ENCODE results near the gene SEMA6B. TPM values are rescaled to one million over a fixed set of nuclear protein-coding genes. Genes with fewer than 3 reads are reported as not detected.

The SEMA6B gene
- total and polyA plus RNA-seq, 10 donors = 5.5 to 85.0 (median 46.5) TPM

DNA sequence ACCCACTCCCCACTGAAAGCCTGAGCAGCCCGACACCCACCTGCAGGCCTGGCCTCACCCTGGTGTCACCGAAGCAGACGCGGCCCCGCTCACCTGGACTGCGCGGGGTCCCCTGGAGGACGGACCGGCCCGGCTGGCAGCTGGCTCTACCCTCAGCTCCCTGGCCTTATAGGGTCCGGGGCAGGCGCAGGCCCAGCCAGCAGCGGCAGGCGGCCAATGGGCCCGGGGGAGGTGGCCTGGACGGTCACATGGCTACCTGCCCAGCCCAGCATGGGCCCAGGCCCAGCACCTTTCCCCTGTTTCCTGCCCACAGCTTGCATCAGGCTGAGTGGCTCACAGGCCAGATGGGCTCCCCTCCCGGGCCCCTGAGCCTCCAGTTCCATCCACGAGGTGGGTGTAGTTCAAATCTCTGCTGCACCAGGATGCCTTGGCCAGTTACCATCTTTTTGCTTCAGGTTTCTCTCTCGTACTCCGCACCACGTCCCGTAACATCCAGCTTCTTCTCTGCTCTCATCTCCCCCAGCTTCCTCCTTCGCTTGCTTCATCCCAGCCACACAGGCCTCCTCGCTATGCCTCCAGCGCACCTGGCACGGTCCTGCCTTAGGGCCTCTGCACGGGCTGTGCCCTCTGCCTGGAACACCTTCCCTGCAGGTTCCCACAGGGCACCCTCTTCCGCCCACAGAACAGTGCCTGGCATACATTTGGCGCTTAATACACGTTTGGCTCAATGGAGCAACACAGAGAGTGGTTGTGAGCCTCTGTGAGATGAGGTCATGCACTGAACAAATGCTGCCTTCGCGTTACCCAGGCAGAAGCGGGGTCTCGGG is 40.9 kb downstream of the SEMA6B start, which contains the start of gene PLIN4:
Gene PLIN4 (minus strand): TSS at position 142 of the 827 bp plus-strand sequence. CDS start 214 bp downstream, outside the sequence.
- H3K4me3 ChIP-seq = no peak within 1 kb of the TSS
- intact Hi-C loops (cut with DNase I; ENCODE audit: low total_unique reads) = no loop called here
- DNase-seq = no peak

GRCh38 chr19:4517451-4518057 is 41.9 kb downstream of the SEMA6B start:
- Histone ChIP-seq H3K4me3 (no peak overlapping the region), H3K9me3 (no peaks in the 10 kb centered on the region), H3K27me3 (replicated peaks in 1 of 7) (peaks cover 0 to 51% (median 0%) of the 10 kb centered on the region in 7 donors), H3K27ac (no peak overlapping the region), H3K36me3 (no peaks in the 10 kb centered on the region), H3K4me1 (no peaks in the 10 kb centered on the region)
- DNase-seq = no peak
- no peak for TF ChIP-seq POLR2A (IDR thresholded peaks at IDR 0.05)
- no peak for TF ChIP-seq POLR2AphosphoS5 (IDR thresholded peaks at IDR 0.05)
- TF ChIP-seq CTCF (IDR thresholded peaks at IDR 0.05 in 8 of 11, conservative IDR thresholded peaks at IDR 0.05 in 3 of 11) = no peak
- WGBS, 5 donors = 80 to 86% (median 84%) methylated on average over 10 to 24 of the region's 24 CpGs
- intact Hi-C loops (cut with DNase I; ENCODE audit: low total_unique reads) = no loop called here

More for the DNA sequence above, 40.9 kb downstream of the SEMA6B start, which contains the start of gene PLIN4:
- Histone ChIP-seq H3K27me3 (replicated peaks in 1 of 7) (peaks cover 0 to 56% (median 0%) of the 10 kb centered on the region in 7 donors), H3K9me3 (no peaks in the 10 kb centered on the region), H3K4me1 (peaks cover 0 to 5% (median 0%) of the 10 kb centered on the region in 6 donors), H3K27ac (no peak within 1 kb of the TSS), H3K36me3 (no peaks in the 10 kb centered on the region)
- TF ChIP-seq POLR2AphosphoS5 (IDR thresholded peaks at IDR 0.05) = peak in 1 of 3 donors; percentile 40
- TF ChIP-seq POLR2A (IDR thresholded peaks at IDR 0.05) = no peak
- WGBS, 5 donors = 69 to 81% (median 75%) methylated on average over 31 to 34 of the region's 34 CpGs

DNA sequence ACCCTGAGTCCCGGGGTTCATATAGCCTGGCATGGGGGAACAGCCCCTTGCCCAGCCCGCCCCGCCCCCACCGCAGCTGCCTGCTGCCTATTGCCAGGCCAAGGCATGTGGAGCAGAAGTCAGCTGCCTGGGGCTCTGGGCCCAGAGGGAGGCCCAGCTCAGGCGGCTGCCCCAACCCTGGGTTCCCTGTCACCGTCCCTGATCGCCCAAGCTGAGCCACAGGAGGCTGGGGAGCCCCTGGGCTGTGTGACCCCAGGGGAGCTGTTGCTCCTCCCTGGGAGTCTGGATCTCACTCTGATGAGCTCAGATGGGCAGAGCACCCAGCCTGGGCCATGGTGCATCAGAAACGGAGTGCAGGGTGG is 42.6 kb downstream of the SEMA6B start:
- intact Hi-C loops (cut with DNase I; ENCODE audit: low total_unique reads) = no loop called here
- WGBS, 5 donors = 46 to 71% (median 60%) methylated on average over 4 to 8 of the region's 8 CpGs
- no peak overlapping the region for H3K4me3 ChIP-seq
- DNase-seq = no peak
- no peaks in the 10 kb centered on the region for H3K9me3 ChIP-seq
- H3K36me3 ChIP-seq = no peaks in the 10 kb centered on the region
- TF ChIP-seq POLR2AphosphoS5 (IDR thresholded peaks at IDR 0.05) (no peak), CTCF (IDR thresholded peaks at IDR 0.05 in 8 of 11, conservative IDR thresholded peaks at IDR 0.05 in 3 of 11) (no peak), POLR2A (IDR thresholded peaks at IDR 0.05) (no peak)
- peaks cover 0 to 51% (median 0%) of the 10 kb centered on the region in 7 donors for H3K27me3 ChIP-seq (replicated peaks in 1 of 7)
- H3K27ac ChIP-seq = no peak overlapping the region
- no peaks in the 10 kb centered on the region for H3K4me1 ChIP-seq

DNA sequence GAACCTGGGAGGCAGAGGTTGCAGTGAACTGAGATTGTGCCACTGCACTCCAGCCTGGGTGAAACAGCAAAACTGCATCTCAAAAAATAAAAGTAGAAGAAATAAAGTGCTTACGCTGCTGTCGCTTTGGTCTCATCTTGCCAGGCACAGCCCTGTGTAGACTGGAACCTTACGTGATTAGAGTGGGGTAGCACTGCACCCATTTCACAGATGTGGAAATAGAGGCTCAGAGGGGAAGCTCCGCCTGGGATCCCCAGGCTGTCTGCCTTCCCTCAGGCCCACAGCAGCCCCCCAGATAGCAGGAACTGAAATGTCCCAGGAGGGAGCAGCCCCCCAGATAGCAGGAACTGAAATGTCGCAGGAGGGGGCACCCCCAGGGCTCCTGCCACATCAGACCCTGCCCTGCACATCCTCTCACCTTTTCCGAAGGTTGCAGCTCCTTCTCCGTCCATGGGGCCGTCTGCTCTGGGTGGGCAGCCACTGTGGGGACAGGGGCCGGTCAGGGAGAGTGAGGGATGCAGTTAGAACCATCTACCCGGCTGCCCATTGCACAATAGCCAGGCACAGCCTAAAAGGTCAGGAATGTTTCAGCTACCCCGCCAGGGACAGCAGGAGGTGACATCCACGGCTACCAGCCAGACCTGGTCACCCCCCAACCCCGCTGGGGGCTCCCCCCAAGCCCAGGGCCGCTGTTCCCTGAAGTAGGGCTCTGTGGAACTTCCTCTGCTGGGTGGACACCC is 43.1 kb downstream of the SEMA6B start:
- DNase-seq = no peak
- no peaks in the 10 kb centered on the region for H3K36me3 ChIP-seq
- no peak overlapping the region for H3K27ac ChIP-seq
- 61 to 80% (median 70%) methylated on average over 7 to 14 of the region's 14 CpGs for WGBS, 5 donors
- no peaks in the 10 kb centered on the region for H3K9me3 ChIP-seq
- H3K27me3 ChIP-seq (replicated peaks in 1 of 7) = peaks cover 0 to 49% (median 0%) of the 10 kb centered on the region in 7 donors
- no peak overlapping the region for H3K4me3 ChIP-seq
- H3K4me1 ChIP-seq = no peaks in the 10 kb centered on the region
- intact Hi-C loops (cut with DNase I; ENCODE audit: low total_unique reads) = no loop called here
- TF ChIP-seq CTCF (IDR thresholded peaks at IDR 0.05 in 8 of 11, conservative IDR thresholded peaks at IDR 0.05 in 3 of 11) (no peak), POLR2AphosphoS5 (IDR thresholded peaks at IDR 0.05) (no peak)

Measured in spleen (tissue), 11 donors.